NCI-H69 (cell line): ENCODE results near the gene BICC1.

Source experiments
- DNase-seq: peaks from one replicate; lab custom pipeline; 2025; lab: John Stamatoyannopoulos, UW

BICC1 gene

DNA sequence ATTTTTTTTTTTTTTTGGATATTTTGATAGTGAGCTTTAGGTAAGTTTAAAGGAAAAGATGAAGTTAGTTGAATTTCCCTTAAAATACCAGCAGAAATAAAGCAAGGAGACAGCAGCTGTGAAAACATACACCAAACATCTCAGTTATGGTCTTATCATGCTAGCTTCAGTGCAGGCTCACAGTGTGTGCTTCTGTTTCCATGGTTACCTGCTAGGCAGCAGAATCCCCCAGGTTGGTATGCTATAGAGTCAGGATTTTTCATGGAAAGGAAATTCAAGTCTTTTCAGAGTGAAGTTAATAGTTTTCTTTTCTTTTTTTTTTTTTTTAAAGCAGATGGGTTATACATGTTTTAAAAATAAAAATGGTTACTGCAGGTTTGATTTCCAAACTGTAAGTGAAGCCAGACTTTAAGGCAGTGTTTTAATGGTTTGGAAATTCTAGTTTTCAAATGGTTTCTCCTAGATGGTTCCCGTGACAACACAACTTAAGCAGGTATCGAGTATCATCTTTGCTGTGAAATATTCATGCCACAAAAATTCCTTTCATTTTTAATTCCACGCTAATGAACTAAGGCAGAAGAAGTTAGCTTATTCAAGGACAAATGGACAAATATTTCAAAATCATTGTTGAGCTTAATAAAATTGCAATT is 230.9 kb downstream of the BICC1 start:
- DNase-seq: peak; percentile 72

DNA sequence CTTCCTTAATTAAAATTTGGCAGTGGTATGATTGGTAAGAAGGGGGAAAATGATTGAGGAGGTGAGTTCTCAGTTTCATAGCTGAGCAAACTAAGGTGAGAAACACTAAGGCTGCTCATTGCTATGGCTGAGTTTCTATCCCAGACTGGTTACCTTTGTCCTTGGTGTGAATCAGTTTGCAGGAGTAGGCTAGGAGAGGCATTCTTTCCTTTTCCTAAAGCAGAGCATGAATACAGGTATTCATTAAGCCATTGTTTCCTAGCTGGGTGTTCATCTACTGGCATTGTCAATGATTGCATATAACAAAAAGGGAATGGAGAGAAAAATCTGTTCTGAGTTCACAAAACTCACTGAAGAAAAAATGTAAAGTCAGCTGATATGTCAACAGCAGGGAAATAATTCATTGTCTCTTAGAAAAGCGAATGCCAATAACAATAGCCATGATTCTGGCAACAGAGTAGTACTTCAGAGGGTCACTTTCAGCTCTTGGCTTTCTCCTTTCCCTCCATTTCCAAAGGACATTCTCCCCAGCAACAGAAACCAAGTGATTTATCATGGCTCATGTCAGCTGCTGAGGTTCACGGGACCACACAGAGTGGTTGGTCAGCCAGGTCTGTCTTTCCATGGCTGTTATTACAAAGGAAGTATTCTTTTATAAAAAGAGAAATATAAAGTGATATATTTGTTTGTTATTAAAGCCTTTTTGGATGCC is 234.0 kb downstream of the BICC1 start:
- peak; percentile 32 for DNase-seq

DNA sequence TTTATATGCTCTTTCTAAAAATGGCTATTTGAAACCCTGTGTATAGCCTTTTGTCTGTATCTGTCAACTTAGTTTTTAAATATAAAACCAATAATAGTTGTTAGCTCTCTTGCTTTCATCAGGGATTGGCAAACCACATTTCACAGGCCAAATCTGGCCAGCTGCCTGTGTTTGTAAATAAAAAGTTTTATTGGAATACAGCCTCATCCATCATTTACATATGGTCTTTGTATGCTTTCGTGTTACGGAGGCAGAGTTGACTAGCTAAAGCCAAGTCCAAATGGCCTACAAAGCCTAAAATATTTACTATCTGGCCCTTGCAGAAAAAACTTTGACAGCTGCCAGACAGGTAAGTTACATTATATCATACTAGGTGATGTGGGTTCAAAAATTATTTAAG is 235.0 kb downstream of the BICC1 start:
- DNase-seq: no peak

DNA sequence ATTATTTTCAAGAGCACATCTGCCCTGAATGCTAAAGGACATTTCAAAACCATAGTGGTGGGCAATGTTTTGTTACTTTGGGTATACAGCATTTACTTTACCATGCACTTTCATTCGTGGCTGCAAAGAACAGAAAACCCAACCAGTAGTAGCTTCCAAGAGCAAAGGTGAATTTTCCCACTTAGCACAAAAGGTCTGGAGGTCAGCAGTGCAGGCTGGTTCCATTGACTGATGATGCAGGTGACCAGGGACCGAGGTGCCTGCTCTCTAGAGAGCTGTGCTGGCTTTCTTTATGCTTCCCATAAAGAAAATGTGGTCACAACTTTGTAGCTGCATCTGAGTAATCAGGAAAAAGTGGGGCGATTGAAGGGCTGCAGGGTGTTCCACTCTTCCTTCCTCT is 240.0 kb downstream of the BICC1 start:
- no peak for DNase-seq

DNA sequence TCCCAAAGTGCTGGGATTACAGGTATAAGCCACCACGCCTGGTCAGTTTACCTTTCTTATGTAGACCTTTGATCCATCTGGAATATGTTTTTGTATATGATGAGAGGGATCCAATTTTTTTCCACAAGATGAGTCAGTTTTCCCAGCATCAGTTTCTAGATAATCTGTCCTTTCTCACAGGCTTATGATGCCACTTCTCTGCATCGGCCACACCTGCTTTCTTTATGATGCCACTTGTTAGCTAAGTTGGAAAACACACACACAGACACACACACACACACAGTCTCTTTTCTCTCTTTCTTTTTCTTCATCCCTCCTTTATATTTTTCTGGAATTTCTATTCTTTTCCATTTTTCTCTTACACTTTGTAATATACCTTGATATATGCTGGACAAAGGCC is 240.8 kb downstream of the BICC1 start:
- no peak for DNase-seq

DNA sequence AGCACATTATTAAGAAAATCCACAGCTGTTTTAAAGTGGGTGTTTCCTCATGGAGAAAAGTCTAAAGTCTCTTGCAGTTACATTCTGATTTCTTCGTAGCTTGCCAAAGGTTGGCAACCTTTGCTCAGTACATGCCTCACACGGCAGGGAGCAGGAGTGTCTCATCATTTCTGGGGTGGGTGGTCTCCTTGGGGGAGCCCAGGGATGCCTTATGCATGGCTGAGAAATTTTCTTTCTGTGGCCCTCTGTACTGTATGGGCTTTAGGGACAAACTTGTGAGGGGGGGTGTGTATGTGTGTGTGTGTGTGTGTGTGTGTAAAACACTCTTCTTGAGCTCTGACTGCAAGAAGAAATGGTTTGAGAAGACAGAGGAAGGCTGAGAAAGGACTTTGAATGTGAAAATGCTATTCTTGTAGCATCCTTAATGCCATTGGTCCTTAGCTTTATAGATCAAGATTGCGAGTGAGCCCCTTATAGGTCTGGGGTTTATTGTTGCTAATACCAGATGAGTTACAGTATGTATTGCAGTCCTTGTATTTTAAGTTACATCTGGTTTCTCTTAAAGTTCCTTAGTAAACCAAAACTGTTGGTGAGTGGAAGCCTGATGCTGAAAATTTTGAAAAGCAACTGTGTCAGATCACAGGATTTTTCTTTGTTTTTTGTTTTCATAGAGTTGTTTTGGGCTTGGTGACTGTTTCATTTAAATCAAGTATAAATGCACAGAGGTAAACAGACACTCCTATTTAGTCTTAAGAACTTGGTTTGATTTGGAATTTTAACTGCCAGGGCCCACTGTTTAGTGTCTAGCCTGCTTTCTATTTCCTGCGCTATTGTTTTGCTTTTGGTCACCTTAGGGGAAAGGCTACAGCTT is 242.0 kb downstream of the BICC1 start:
- no peak for DNase-seq

DNA sequence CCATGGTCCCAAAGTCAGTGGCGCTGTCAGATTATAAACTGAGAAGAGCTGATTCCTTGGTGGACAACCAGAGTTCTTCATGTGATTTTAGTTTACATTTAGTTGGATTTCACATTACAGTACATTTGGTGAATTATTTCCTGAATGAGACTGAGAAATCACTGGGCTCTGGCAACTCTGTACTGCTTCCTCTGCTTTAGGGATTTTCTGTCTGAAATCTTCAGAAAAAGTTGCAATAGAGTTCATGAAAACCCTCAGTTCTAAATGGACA is 242.6 kb downstream of the BICC1 start:
- DNase-seq: no peak

DNA sequence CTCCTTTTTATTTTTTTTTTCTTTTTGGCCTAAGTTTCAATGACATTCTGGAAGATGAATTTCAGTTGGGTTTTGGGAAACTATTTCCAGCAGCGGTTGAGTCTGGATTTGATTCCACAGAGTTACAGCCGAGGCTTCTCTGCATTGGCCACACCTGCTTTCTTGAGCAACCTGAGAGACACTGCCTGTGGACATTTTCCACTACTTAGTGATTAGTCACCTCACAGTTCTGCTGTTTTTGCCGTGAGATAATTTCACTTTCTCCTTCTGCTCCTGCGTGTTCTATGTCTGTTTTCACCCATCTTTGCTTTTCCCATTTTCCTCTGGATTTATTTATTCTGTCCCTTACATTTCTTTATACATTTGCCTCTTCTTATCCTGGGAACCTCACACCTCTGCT is 243.0 kb downstream of the BICC1 start:
- no peak for DNase-seq

DNA sequence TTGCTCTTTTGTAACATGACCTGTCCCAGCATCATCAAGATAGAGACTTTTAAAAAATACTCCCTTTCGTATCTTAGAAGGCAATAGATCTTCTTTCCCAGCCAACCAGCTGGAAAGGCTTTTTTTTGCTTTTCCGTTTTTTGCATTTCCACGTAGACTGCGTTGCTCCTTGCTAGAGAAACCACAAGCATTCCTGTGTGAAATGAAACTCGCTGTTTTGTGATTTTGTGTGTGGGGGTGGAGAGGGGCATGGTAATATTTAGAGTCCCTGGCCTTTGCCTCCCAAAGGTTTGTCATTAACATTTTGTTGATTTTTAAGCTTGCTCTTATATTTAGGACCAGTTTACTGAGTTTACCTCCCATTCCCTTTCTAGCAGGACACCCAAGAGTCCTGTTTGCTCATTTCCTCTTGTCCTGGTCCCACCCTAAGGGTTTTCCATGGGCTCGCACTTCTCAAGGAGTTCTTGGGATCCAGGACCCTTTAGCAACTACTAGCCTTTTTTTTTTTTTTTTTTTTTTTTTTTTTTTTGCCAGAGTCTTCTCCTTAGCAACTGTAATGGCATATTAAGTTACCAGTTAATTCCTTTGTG is 243.6 kb downstream of the BICC1 start:
- DNase-seq: no peak

DNA sequence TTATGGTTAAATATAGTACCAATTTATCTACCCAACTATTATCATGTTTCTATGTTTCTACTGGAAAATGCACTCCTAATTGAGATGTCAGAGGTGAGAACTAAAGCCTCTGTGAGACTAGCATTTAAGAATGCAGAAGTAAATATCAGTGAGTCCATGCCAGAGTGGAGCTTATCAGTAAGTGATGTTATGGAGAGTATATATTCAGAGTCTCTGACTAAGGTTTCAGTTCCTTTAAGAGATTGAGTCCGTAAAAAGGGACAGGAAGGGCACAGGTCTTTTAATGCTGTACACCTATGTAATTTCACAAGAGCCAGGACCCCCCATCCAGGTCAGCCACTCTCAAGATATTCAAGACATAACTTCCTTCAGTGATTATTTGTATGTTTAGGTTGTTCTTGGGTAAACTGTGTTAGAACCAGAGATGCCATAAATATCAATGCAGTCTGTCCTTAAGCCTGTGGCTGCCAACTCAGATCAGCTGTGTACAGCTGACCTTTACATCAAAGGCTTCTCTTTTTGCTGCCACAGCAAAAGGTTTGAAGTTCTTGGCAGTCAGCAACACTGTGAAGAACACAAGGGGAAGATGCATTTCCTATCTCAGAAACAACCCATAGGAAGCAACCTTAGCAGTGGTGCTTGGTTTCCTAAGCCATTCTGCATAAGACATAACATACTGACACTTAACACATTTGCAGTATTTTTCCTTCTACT is 244.8 kb downstream of the BICC1 start:
- DNase-seq: no peak

DNA sequence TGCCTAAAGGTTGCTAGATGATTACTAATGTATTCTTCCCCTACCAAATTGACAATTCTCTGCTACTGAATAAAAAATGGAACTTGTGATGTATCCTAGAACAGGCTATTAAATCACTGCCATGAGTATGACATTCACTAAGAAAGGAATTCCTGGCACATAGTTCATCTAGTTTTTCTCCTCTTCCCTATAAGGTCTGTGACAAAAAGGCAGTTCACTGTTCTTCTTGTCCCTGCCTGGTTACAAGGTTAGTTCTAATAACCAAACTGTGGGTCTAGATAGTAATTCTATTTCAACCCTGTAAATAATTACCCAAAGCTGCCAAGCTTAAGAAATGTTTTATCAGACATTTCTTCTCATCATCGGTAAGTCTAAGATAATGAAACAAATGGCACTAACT is 245.6 kb downstream of the BICC1 start:
- DNase-seq: no peak

DNA sequence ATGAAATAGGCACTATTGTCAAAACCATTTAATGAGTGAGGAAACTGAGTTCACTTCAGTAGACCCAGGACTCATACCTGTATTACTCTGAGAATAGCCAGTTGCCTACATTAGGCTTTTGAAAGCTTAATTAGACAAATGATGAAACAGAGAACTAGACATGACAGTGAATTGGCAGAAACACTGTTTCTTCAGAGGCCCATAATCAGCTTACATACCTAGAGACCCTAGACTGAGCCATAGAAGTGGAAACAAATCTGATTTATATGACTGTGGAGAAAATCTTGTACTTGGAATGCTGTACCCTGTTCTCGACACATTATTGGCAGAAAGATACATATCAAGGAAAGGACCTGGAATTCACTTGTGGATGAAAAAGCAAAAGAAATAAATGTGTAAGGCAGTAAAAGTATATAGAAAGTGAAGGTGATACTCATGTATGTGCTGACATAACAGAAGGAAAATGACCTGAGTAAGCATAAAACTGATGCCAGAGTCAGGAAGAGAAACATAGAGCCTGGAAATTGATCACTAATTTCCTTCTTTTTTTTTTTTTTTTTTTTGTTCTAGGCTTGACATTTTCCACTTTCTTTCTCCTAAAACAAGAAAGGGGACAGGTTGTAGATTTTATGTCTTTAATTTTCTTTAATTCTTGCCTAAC is 251.5 kb downstream of the BICC1 start:
- no peak for DNase-seq

DNA sequence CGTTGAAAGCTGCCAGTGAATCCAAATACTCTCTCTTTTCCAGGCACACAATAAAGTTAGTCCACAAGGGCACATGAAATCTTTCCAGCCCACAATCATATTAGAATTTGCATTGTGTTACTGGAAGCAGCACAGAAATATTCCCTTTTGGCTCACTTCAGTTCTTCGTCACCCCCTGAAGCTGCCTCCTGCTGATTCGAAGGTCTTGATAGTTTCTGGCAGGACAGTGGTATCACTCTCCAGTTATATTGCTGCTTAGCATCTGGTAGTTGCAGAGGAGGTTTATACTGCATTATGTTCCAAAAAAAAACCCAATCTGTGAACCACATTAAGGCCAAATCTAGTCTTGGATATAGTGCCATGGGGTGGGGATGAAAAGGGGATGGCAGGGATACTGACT is 253.2 kb downstream of the BICC1 start:
- DNase-seq: no peak

DNA sequence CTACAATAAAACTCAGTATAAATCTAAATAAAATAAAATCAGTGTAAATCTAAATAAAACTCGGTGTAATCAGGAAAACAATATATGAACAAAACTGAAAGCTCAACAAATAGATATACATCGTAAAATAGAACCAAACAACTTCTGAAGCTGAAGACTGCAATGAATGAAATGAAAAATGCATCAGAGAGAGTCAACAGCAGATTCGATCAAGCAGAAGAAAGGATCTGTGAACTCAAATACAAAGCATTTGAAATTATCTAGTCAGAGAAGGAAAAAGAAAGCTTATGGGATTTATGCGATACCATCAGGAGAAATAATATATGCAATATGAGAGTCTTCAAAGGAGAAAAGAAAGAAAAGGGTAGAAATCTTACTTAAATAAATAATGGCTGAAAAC is 255.0 kb downstream of the BICC1 start:
- no peak for DNase-seq

DNA sequence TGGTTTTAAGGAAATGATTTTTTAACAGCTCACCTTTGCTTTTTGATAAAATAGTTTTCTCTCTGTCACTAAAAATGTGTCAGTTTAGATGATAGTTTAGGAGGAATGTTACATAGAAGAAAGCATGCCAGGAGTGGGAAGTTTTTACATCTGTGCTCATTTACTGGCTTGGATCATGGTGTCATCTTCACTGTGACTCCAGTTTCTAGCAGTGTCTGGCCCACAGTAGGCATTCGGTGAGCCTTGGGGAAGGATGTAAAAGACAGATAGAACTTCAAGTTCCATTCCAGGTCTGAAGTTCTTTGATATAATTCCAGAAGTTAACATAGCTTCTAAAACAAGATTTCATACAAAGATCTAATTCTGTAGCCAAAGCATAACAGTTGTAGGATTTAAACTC is 259.2 kb downstream of the BICC1 start:
- no peak for DNase-seq

DNA sequence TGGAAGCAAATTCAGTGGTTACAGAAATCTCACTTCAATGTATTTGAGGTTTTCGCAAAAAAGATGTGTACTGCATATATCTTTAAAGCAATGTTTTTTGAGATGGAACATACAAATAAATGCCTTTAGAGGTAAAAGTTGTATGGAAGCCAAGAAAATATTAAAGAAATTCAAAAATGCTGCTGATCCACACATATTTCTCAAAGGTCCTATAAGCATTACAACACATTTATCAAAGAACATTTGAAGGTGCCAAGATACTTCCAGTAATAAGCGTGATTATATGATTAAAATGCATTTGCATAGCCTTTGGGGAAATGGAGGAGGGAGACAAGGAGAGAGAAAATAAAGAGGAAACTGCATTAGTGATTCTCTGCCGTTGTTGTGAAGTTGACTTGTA is 260.1 kb downstream of the BICC1 start:
- no peak for DNase-seq

DNA sequence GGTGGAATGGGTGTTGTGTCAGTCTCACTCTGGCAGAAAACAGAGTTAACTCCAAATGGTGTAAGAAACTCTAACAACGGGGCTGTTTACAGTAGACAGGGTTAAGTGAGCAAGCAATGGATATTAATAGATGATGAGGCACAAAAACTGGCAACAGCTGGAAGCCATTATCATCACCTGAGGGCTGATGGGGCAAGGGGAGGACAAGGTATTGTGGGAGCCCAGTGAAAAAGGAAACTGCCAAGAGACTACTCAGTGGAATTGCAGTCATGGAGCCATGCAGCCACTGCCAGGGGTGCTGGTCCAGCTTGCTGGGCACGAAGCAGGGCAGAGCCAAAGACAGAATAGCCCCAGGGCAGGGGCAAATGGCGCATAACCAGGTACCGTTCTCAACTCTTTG is 260.7 kb downstream of the BICC1 start:
- peak; percentile 33 for DNase-seq

DNA sequence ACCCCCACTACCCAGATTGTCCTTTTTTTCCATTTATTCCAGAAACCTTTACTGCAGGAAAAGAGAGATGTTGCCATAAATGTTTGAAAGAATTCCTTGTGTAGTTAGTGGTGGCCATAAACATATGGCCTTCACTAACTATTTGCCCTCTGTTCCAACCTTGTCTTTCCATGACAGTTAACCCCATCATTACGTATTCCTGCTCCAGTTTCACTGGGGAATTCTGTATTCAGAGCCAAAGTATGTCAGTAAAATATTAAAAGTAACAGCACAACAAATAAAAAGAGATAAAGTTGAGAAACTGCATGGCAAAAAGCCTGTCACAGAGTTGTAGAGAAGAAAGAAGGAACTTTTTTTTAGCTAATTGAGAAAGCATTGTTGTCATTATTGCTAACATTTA is 261.3 kb downstream of the BICC1 start:
- DNase-seq: no peak

DNA sequence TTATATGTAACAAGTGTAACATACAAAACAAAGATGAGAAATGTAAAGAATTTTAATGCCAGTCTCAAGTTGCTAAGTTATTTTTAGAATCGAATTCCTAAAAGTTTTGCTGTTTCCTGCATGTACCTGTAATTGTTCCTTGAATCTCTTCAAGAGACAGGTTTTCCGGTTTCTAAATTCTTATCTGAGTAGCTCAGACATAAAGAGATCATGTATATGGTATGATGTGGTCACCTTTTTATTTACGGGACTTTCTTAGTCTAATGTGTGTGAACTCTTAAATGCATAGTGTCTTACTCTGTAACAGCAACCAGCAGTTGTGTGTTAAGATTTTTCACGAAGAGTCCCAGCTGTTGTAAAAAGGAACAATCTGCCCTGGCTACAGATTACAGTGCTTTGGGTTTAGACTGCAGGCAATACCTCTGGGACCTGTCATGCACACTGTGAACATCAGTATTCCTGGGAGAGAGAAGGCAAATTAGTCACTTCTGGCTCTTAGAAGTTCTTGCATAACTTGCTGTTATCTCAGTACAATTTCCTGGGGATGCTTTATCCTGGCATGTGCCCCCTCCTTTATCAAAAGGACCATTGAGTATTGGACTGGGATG is 263.4 kb downstream of the BICC1 start:
- DNase-seq: no peak

DNA sequence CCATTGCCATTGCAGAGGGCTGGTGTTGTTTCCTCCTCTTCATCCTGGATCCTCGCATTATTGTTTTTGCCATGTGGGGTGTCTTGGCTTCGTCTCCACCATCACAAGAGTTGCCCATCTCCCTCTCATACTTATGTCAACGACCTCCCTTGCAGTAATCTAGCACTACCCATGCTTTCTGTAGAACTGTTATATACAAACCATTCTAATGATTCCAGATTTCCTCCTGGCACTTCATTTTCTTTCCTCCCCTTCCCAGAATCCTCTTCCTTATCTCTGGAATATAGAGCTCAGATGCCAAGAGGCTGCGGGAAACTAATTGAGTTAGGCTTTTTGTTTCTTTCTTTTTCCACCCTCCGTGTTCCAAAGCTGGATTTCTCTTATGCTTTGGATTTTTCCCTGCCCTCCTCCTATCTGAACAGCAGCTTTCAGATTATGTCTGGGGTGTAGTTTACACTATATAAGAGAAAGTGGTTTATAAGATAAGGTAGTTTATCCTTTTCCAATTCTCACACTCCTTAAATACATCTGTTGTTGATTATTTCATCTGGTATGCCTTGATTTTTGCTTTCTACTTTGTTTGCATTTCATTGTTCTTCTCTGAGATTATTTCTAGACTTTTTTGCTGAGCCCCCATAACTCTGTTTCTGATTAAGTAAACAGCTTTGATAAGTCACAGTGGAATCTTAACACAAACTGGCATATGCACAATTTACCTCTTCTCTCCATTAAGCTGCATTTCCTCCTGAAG is 264.1 kb downstream of the BICC1 start:
- DNase-seq: no peak

DNA sequence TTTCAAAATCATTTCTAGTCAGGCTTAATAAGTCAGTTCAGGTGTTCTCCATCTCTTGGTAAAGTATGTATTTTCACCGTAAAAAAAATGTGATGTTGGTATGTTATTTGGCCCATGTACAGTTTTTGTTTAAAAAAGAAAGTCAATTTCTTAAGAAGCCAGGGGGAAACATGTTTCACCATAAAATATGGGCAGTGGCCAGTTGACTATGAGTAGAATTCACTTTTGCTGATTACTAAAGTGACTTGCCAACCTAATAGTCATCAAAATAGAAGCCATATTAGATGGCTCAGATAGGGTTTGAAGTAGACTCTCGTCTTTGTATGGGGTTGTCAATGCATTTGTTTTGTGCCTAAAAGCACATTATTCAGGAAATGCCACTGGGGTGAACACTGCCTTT is 266.3 kb downstream of the BICC1 start:
- DNase-seq: no peak
